B cell (primary cell): ENCODE measurements around the gene SLC18A2. TPM values are rescaled to one million over a fixed set of nuclear protein-coding genes. Genes with fewer than 3 reads are reported as not detected.

Experiments used
- ATAC-seq: fragments of 200-7000 bp; cut with Tn5 transposase; one replicate; pipeline ENCODE4 v1.10.0; 2021; ENCODE audit warnings: low read depth, mild to moderate bottlenecking, moderate number of reproducible peaks, moderate library complexity
- CTCF ChIA-PET: fragments of 350-600 bp; sonication (Branson Sonifier 250); formaldehyde crosslinking; loops from one replicate; lab custom pipeline; 2021; ENCODE audit warnings: antibody characterized with exemption, inconsistent platforms; lab: Charles Lee
- POLR2A ChIA-PET: fragments of 350-600 bp; sonication (Branson Sonifier 250); formaldehyde crosslinking; loops from one replicate; lab custom pipeline; 2021; ENCODE audit warnings: antibody characterized with exemption; lab: Charles Lee
- DNase-seq: peaks from one replicate; pipeline ENCODE4 v3.0.0; 2013
- H2AFZ ChIP-seq: 2 replicates; pipeline ENCODE4 v1.6.1; 2012; ENCODE audit warnings: mild to moderate bottlenecking, low read depth, low read length; ENCODE audit not compliant: insufficient read depth, poor library complexity, severe bottlenecking
- H3K27ac ChIP-seq, 2 donors: 1 replicate in 1 of 2; 2 replicates in 1 of 2; pipeline ENCODE4 v1.5.1; 2012 to 2013; ENCODE audit warnings: low read length in 2 of 2, mild to moderate bottlenecking in 2 of 2, moderate library complexity in 1 of 2
- H3K27me3 ChIP-seq, 4 experiments: fragments of 200-600 bp in 1 of 4; sonication (generic) in 1 of 4; replicated peaks in 1 of 4; 1 replicate in 2 of 4; 2 replicates in 2 of 4; pipeline versions ENCODE4 v1.6.1 to v1.7.0; 2013 to 2016; ENCODE audit warnings: low read length in 3 of 4, mild to moderate bottlenecking in 2 of 4, mixed read lengths in 1 of 4, moderate library complexity in 1 of 4; ENCODE audit not compliant: insufficient read depth in 4 of 4, control insufficient read depth in 3 of 4; ENCODE audit errors: control extremely low read depth in 1 of 4
- H3K36me3 ChIP-seq, 2 experiments: replicated peaks in 1 of 2; 1 replicate in 1 of 2; 2 replicates in 1 of 2; pipeline versions ENCODE4 v1.6.1 to v1.7.1; 2013; ENCODE audit warnings: low read length in 1 of 2; ENCODE audit not compliant: insufficient read depth in 2 of 2, control insufficient read depth in 1 of 2; ENCODE audit errors: control extremely low read depth in 1 of 2, extremely low read depth in 1 of 2
- H3K4me1 ChIP-seq, 2 donors: fragments of 200-600 bp in 1 of 2; sonication (generic) in 1 of 2; 1 replicate in 1 of 2; 2 replicates in 1 of 2; pipeline versions ENCODE4 v1.5.1 to v1.6.1; 2013 to 2017; ENCODE audit warnings: low read length in 2 of 2; ENCODE audit not compliant: control insufficient read depth in 2 of 2, insufficient read depth in 2 of 2
- H3K4me2 ChIP-seq: replicated peaks from 2 replicates; pipeline ENCODE3; 2012; ENCODE audit warnings: mild to moderate bottlenecking, low read depth, low read length; ENCODE audit not compliant: poor library complexity, severe bottlenecking
- H3K4me3 ChIP-seq, 5 experiments: fragments of 200-600 bp in 1 of 5; sonication (generic) in 1 of 5; 1 replicate in 3 of 5; 2 replicates in 2 of 5; pipeline versions ENCODE4 v1.5.1 to v1.7.0; 2011 to 2016; ENCODE audit warnings: low read length in 4 of 5, mild to moderate bottlenecking in 4 of 5, low read depth in 2 of 5, control low read depth in 1 of 5, moderate library complexity in 1 of 5; ENCODE audit not compliant: insufficient read depth in 1 of 5; ENCODE audit errors: control extremely low read depth in 1 of 5, extremely low read depth in 1 of 5
- H3K79me2 ChIP-seq: fragments of 200-600 bp; sonication (generic); one replicate; pipeline ENCODE4 v1.6.0; 2016; ENCODE audit warnings: low read length; ENCODE audit not compliant: control insufficient read depth, insufficient read depth
- H3K9ac ChIP-seq: fragments of 200-600 bp; sonication (generic); 2 replicates; pipeline ENCODE4 v1.6.1; 2017; ENCODE audit warnings: mild to moderate bottlenecking, low read length, moderate library complexity
- H3K9me3 ChIP-seq, 3 donors: one replicate each; pipeline versions ENCODE4 v1.6.1 to v1.7.1; 2013; ENCODE audit warnings: low read length in 2 of 3; ENCODE audit not compliant: control insufficient read depth in 2 of 3, insufficient read depth in 1 of 3; ENCODE audit errors: control extremely low read depth in 1 of 3
- H4K20me1 ChIP-seq: 2 replicates; pipeline ENCODE4 v1.6.0; 2012; ENCODE audit warnings: mild to moderate bottlenecking, low read length; ENCODE audit not compliant: insufficient read depth, control insufficient read depth, poor library complexity, severe bottlenecking
- H3K27ac Mint-ChIP-seq: one replicate; pipeline ENCODE4 v1.8.0; 2021; ENCODE audit warnings: mixed read lengths
- H3K27me3 Mint-ChIP-seq: one replicate; pipeline ENCODE4 v1.8.0; 2021; ENCODE audit warnings: mixed read lengths
- H3K4me1 Mint-ChIP-seq: one replicate; pipeline ENCODE4 v1.8.0; 2021; ENCODE audit warnings: mixed read lengths
- H3K4me3 Mint-ChIP-seq: one replicate; pipeline ENCODE4 v1.8.0; 2021; ENCODE audit warnings: mixed read lengths
- H3K9me3 Mint-ChIP-seq: one replicate; pipeline ENCODE4 v1.8.0; 2022; ENCODE audit warnings: mixed read lengths; ENCODE audit not compliant: insufficient read depth
- EZH2 ChIP-seq: IDR thresholded peaks from 2 replicates; pipeline ENCODE4 v1.6.1; 2012; ENCODE audit warnings: borderline replicate concordance, low read depth, mild to moderate bottlenecking, moderate library complexity, low read length; ENCODE audit not compliant: insufficient read depth, poor library complexity, severe bottlenecking
- WGBS: methylation state at CpG from one replicate; pipeline ENCODE4 v1.1.5; 2013; ENCODE audit warnings: missing lambda C conversion rate; ENCODE audit not compliant: insufficient coverage; 5-methylcytosine and 5-hydroxymethylcytosine counted together
- intact Hi-C: fragments of 100-400 bp; cut with micrococcal nuclease; formaldehyde crosslinking; loops from one replicate; pipeline ENCODE4 v1.10.0; 2022
- polyA plus RNA-seq: library from polyadenylated mRNA; depleted of rRNA; stranded (reverse); fragments of >200 nt; gene quantifications from 2 replicates; pipeline ENCODE4 v1.2.3, GENCODE V29; 2012
- total RNA-seq, 2 donors: library from RNA; stranded (reverse); fragments of 120-200 nt in 1 of 2; gene quantifications; 1 replicate in 1 of 2; 2 replicates in 1 of 2; pipeline versions ENCODE4 v1.2.3 to v1.2.4, GENCODE V29; 2013 to 2022
- TF ChIP-seq, protein P1 (sequence below): fragments of 200-600 bp; IDR thresholded peaks from one replicate; pipeline ENCODE4 v1.8.0; 2022; ENCODE audit warnings: antibody characterized with exemption, mild to moderate bottlenecking

Gene SLC18A2
- total and polyA plus RNA-seq, 2 donors (not counting 1 experiment from before 2014, with no cell fraction given): not detected

- intact Hi-C loops: no loop called here
- no peak overlapping the region for H3K4me3 Mint-ChIP-seq
- H3K9me3 ChIP-seq: no peaks in the 10 kb centered on the region
- H3K4me1 Mint-ChIP-seq: no peaks in the 10 kb centered on the region
- H3K4me1 ChIP-seq: no peaks in the 10 kb centered on the region
- TF ChIP-seq, protein P1, sequence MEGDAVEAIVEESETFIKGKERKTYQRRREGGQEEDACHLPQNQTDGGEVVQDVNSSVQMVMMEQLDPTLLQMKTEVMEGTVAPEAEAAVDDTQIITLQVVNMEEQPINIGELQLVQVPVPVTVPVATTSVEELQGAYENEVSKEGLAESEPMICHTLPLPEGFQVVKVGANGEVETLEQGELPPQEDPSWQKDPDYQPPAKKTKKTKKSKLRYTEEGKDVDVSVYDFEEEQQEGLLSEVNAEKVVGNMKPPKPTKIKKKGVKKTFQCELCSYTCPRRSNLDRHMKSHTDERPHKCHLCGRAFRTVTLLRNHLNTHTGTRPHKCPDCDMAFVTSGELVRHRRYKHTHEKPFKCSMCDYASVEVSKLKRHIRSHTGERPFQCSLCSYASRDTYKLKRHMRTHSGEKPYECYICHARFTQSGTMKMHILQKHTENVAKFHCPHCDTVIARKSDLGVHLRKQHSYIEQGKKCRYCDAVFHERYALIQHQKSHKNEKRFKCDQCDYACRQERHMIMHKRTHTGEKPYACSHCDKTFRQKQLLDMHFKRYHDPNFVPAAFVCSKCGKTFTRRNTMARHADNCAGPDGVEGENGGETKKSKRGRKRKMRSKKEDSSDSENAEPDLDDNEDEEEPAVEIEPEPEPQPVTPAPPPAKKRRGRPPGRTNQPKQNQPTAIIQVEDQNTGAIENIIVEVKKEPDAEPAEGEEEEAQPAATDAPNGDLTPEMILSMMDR: no peak
- TF ChIP-seq EZH2: no peak
- no peaks in the 10 kb centered on the region for H3K79me2 ChIP-seq
- no peaks in the 10 kb centered on the region for H3K9me3 Mint-ChIP-seq
- H3K27me3 Mint-ChIP-seq: peaks cover 52% of the 10 kb centered on the region
- no peak for DNase-seq
- no peak overlapping the region for H3K9ac ChIP-seq
- no peak overlapping the region for H2AFZ ChIP-seq
- H4K20me1 ChIP-seq: no peaks in the 10 kb centered on the region
- H3K36me3 ChIP-seq: no peaks in the 10 kb centered on the region
- ChIA-PET POLR2A (no interaction called here), CTCF (no interaction called here)
- no peak for ATAC-seq
- H3K27ac Mint-ChIP-seq: no peak overlapping the region
- H3K27ac ChIP-seq: no peak overlapping the region
- 100% methylated on average over 1 of the region's 3 CpGs for WGBS
- no peak overlapping the region for H3K4me2 ChIP-seq
- peaks cover 0 to 37% (median 4%) of the 10 kb centered on the region in 4 experiments for H3K27me3 ChIP-seq
- H3K4me3 ChIP-seq: no peak overlapping the region
Measured at GRCh38 chr10:117246997-117247671, 6.2 kb downstream of the SLC18A2 start.

- TF ChIP-seq EZH2: no peak
- TF ChIP-seq, protein P1: no peak
- intact Hi-C loops: no loop called here
- Histone ChIP-seq H3K27me3 (peaks cover 0 to 27% (median 0%) of the 10 kb centered on the region in 4 experiments), H3K4me2 (no peak overlapping the region), H4K20me1 (no peaks in the 10 kb centered on the region), H3K4me1 (no peaks in the 10 kb centered on the region), H3K36me3 (no peaks in the 10 kb centered on the region), H3K9me3 (no peaks in the 10 kb centered on the region), H3K79me2 (no peaks in the 10 kb centered on the region), H3K27ac (no peak overlapping the region), H3K4me3 (no peak overlapping the region), H3K9ac (no peak overlapping the region), H2AFZ (no peak overlapping the region)
- H3K9me3 Mint-ChIP-seq: no peaks in the 10 kb centered on the region
- DNase-seq: no peak
- H3K27ac Mint-ChIP-seq: no peak overlapping the region
- peaks cover 38% of the 10 kb centered on the region for H3K27me3 Mint-ChIP-seq
- no peaks in the 10 kb centered on the region for H3K4me1 Mint-ChIP-seq
- ATAC-seq: no peak
- ChIA-PET POLR2A (no interaction called here), CTCF (interaction anchor here (1.4 kb wide), 1 partner anchor 32 kb away, joined by 3 read pairs; no protein-coding TSS in a partner anchor)
- no peak overlapping the region for H3K4me3 Mint-ChIP-seq
- WGBS: 17% methylated on average over 3 of the region's 10 CpGs
Measured at GRCh38 chr10:117248750-117249465, 8.0 kb downstream of the SLC18A2 start.
